ENCODE results near the gene DSE. TPM values are rescaled to one million over a fixed set of nuclear protein-coding genes. Genes with fewer than 3 reads are reported as not detected.

Gene DSE
- total and polyA plus RNA-seq, 9 donors = 23.1 to 61.6 (median 40.6) TPM

GRCh38 chr6:116451916-116452315, 81.2 kb downstream of the DSE start:
- H3K27me3 ChIP-seq = no peaks in the 10 kb centered on the region
- TF ChIP-seq CTCF (IDR thresholded peaks at IDR 0.05) (no peak), POLR2A (IDR thresholded peaks at IDR 0.05) (no peak), EP300 (IDR thresholded peaks at IDR 0.05) (no peak)
- no peaks in the 10 kb centered on the region for H3K4me1 ChIP-seq (ENCODE audit: insufficient read depth)
- H3K9me3 ChIP-seq = no peaks in the 10 kb centered on the region
- intact Hi-C loops (cut with DNase I) = no loop called here
- no peak for DNase-seq
- no peaks in the 10 kb centered on the region for H3K36me3 ChIP-seq
- H3K27ac ChIP-seq = no peak overlapping the region
- no peak overlapping the region for H3K4me3 ChIP-seq

GRCh38 chr6:116452531-116452930, 81.8 kb downstream of the DSE start:
- H3K27ac ChIP-seq = no peak overlapping the region
- no peaks in the 10 kb centered on the region for H3K36me3 ChIP-seq
- intact Hi-C loops (cut with DNase I) = no loop called here
- no peaks in the 10 kb centered on the region for H3K27me3 ChIP-seq
- TF ChIP-seq EP300 (IDR thresholded peaks at IDR 0.05) = no peak
- no peak for TF ChIP-seq POLR2A (IDR thresholded peaks at IDR 0.05)
- no peak for TF ChIP-seq CTCF (IDR thresholded peaks at IDR 0.05)
- no peaks in the 10 kb centered on the region for H3K4me1 ChIP-seq (ENCODE audit: insufficient read depth)
- H3K9me3 ChIP-seq = no peaks in the 10 kb centered on the region
- no peak for DNase-seq
- no peak overlapping the region for H3K4me3 ChIP-seq
- 94 to 99% (median 96%) methylated on average over 2 of the region's 2 CpGs for WGBS, 3 donors

GRCh38 chr6:116456106-116456505, 85.4 kb downstream of the DSE start:
- Histone ChIP-seq H3K4me1 (ENCODE audit: insufficient read depth) (no peaks in the 10 kb centered on the region), H3K4me3 (no peak overlapping the region), H3K27ac (no peak overlapping the region), H3K27me3 (no peaks in the 10 kb centered on the region), H3K36me3 (no peaks in the 10 kb centered on the region), H3K9me3 (no peaks in the 10 kb centered on the region)
- DNase-seq = no peak
- WGBS, 3 donors = 85 to 90% (median 88%) methylated on average over 3 of the region's 3 CpGs
- TF ChIP-seq POLR2A (IDR thresholded peaks at IDR 0.05) (no peak), CTCF (IDR thresholded peaks at IDR 0.05) (no peak), EP300 (IDR thresholded peaks at IDR 0.05) (no peak)
- intact Hi-C loops (cut with DNase I) = no loop called here

- Histone ChIP-seq H3K27me3 (no peaks in the 10 kb centered on the region), H3K9me3 (no peaks in the 10 kb centered on the region), H3K4me3 (no peak overlapping the region), H3K36me3 (no peaks in the 10 kb centered on the region), H3K27ac (no peak overlapping the region), H3K4me1 (ENCODE audit: insufficient read depth) (peaks cover 2% of the 10 kb centered on the region)
- no peak for TF ChIP-seq EP300 (IDR thresholded peaks at IDR 0.05)
- TF ChIP-seq POLR2A (IDR thresholded peaks at IDR 0.05) = no peak
- TF ChIP-seq CTCF (IDR thresholded peaks at IDR 0.05) = no peak
- WGBS, 3 donors = 84 to 90% (median 87%) methylated on average over 2 of the region's 2 CpGs
- DNase-seq = no peak
- intact Hi-C loops (cut with DNase I) = no loop called here
Measured at GRCh38 chr6:116456927-116457326, 86.2 kb downstream of the DSE start.

GRCh38 chr6:116458264-116458663, 87.5 kb downstream of the DSE start:
- intact Hi-C loops (cut with DNase I) = no loop called here

More at GRCh38 chr6:116458264-116458663, 87.5 kb downstream of the DSE start:
- Histone ChIP-seq H3K36me3 (no peaks in the 10 kb centered on the region), H3K27me3 (no peaks in the 10 kb centered on the region), H3K27ac (no peak overlapping the region), H3K4me1 (ENCODE audit: insufficient read depth) (peaks cover 4% of the 10 kb centered on the region), H3K4me3 (no peak overlapping the region), H3K9me3 (no peaks in the 10 kb centered on the region)
- WGBS, 3 donors = 93 to 99% (median 94%) methylated on average over 9 of the region's 9 CpGs
- DNase-seq = no peak
- no peak for TF ChIP-seq CTCF (IDR thresholded peaks at IDR 0.05)
- TF ChIP-seq EP300 (IDR thresholded peaks at IDR 0.05) = no peak
